Stimulated activated naive CD4-positive, alpha-beta T cell (primary cell): ENCODE data around the gene UGT1A9.

Experiments
- DNase-seq, 6 experiments: peaks; one replicate each; lab custom pipeline; 2025; lab: John Stamatoyannopoulos, UW

UGT1A9 gene

GRCh38 chr2:233796254-233796653, 124.6 kb downstream of the UGT1A9 start:
- DNase-seq: no peak

GRCh38 chr2:233798335-233799086, 126.8 kb downstream of the UGT1A9 start:
- DNase-seq: no peak

DNA sequence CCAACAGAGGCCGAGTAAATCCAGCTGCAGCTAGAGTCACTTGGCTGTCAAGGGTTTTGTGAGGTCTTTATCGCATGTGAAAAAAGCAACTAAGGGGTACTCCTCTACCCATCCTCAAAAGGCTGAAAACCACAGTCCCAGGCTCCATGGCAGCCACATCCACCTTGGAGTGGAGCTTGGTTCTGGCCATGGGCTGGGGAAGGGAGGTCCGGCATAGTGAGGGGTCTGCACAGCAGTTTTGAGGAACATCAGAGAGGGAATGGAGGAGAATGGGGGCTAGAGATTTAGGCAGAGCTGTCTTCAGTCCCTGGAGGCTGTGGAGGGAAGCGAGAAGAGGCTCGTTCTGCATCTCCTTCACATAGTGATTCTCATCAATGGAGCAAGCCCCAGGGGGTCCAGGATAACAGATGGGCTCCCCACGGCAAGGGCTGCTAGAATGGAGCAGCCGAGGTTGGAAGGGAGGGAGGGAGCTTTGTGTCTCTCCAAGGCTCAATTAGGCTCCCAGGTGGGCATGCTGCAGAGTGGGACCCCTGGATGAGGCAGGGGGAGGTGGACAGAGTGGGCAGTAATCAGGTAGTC, 127.5 kb downstream of the UGT1A9 start:
- no peak for DNase-seq

DNA sequence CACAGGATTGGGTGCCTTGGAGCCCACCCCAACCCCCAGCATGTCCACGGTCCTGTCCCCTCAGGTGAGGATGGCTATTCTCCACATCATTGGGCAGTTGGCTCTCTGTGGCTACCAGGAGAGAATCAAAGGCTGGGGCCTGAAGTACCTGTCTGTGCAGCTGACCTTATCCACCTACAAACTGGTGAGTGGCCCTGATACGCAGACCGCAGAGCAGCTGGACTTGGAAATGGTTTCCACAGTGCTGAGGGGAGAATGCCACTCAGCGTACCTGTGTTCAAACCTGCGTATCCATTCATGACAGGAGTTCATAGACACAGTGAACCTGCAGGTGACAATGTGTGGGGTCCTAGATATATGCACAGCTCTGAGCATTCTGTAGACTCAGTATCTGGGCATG, 128.0 kb downstream of the UGT1A9 start:
- DNase-seq: no peak

DNA sequence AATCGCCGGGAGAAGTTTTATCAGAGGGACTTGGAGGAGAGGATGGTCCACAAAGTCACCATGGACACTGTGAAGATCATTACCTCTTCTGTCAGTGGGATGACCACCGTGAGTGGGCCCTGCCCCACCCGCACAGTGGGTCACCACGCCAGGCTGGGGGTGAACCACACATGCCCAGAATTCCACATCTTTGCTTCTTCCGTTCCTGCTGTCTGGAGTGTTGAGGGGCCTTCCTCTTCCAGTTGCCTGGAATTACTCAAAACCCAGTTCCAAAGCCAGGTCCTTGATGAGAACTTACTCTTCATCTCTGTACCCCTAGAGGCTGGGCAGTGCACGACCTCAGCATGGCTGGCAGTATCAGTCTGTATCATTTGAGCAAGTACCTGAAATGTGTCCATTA, 128.5 kb downstream of the UGT1A9 start:
- DNase-seq: no peak

DNA sequence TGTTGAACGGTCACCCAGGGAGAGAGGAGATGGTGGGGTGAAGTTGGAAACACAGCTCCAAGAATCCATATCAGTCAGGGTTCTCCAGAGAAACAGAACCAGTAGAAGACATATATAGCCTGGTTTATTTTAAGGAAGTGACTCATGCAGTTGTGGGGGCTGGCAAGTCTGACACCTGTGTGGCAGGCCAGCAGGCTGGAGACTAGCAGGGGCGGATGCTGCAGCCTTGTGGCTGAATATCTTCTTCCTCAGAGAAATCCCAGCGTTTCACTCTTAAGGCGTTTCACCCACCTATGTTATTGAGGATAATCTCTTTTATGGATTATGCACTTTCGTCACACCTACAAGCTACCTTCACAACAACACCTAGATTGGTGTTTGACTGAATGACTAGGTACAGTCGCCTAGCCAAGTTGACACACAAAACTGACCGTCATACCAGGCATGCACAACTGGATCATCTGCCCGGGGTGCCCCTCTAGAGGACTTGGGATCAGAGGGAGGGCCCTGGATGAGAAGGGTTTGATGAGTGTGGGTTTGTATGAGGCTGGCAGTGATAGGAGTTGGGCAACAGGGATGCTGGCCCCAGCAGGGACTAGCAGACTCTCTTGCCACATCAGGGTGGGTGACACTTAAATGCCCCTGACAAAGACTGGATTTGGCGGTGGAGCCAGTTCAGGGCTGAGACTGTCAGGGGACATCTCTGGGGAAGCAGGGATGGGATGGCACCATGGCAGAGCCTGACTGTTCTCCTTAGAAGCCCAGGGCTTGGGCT, 129.8 kb downstream of the UGT1A9 start:
- DNase-seq: no peak

- no peak for DNase-seq
Observed at GRCh38 chr2:233802132-233802815, 130.6 kb downstream of the UGT1A9 start.

DNA sequence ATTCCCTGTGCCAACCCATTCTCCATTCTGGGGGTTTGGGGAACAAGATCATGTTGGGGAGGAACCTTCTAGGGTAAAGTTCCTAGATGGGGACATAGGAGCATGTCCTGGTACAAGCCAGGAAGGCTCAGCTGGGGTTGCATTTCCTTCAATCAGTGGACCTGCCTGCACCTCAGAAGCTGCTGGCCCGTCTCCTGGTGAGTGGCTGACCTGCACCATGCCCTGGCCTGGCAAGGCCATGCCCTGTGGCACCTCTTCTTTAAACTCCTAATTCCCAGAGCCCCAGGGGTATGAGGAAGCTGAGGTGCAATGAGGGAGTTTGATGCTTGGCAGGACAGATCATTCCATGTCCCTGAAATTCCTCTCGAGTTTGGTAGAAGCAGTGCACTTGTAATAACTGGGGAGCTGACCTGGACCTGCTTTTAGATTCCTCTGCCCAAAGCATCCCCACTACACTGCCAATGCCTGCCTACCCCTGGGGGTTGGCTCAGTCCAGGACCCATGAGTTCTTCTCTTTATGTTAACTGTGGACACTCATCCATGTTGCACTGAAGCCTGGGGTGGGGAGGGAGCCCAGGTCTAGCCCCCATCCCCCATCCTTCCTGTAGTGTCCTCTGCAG, 131.7 kb downstream of the UGT1A9 start:
- no peak for DNase-seq

DNA sequence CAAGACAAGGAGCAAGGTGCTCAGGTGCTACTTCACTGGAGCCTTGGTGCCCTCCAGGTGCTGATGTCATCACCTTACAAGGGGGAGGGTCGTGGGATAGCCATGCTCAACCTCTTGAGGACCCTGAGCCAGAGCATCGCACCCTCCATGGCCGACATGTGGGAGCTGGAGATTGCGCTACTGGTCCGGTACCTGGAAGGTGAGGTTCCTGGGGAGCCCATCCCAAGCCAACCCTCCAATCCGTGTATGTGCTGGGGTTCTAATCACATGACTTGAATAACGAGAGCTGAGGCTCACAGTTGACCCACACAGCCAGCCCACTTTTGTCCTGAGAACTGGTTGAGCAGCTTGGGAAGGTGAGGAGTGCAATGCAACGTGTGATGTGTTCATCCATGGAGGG, 132.3 kb downstream of the UGT1A9 start:
- no peak for DNase-seq

DNA sequence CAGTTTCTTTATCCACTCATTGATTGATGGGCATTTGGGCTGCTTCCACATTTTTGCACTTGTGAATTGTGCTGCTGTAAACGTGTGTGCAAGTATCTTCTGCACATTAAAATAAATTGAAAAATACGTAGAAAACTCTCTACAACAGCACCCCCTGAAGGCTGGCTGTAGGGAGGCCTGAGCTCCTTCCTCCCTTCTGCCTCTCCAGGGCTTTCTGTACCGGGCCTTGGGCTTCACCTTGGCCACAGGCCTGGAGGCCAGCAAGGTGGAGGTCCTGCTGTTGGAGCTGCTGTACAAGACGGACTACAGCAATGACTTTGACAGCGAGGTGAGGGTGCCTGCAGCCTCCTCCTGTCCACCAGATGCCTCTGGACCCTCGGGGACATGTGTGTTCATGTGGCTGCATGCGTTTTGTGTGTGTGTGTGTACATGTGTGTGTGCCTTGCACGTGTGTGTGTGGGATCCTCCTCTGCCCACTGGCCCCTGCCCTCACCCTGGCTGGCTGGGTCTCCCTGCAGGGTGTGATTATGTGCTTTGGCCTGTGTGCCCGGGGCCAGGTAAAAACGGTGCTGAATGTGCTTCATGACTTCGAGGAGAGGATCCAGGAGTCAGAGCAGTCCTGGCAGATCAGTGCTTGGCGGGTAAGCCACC, 135.6 kb downstream of the UGT1A9 start:
- DNase-seq: no peak

- no peak for DNase-seq
Observed at GRCh38 chr2:233807966-233808935, 136.6 kb downstream of the UGT1A9 start.

GRCh38 chr2:233810385-233810784, 138.7 kb downstream of the UGT1A9 start:
- DNase-seq: no peak

DNA sequence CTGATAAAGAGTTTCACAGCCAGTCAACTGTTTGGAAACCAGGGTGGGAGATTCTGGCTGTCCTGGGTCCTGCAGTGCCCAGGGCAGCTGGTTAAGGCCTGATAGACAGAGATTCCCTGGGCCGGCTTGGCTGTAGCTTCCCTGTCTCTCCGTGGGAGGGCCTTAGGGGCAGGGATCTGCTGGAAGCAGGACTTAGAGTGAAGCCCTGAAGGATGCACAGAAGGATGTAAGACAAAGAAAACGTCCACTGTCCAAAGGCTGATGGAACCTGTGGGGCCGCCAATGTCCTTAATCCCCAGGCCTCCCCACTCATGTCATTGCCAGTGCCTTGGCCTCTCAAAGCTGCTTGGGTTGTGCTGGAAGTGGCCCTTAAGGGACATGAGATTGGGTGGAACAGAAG, 139.4 kb downstream of the UGT1A9 start:
- no peak for DNase-seq

DNA sequence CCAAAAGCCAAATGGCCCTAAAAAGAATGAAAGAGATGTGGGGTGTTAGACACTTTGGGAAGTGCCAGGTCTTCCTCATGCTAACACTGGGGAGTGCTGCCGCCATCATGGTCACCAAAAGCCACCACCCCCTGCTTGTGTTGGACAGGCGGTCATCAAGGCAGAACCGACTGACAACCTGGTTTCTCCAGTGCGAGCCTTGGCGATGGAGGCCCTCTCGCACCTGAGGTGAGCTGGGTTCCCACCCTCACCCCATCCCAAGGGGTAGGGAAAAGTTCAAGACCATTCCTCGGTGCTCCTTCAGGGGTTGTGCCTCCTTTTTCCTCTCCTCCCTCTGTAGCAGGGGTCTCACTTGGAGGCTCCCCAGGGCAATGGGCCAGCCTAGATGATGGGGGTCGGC, 140.0 kb downstream of the UGT1A9 start:
- no peak for DNase-seq

- no peak for DNase-seq
Observed at GRCh38 chr2:233813236-233814055, 141.7 kb downstream of the UGT1A9 start.

DNA sequence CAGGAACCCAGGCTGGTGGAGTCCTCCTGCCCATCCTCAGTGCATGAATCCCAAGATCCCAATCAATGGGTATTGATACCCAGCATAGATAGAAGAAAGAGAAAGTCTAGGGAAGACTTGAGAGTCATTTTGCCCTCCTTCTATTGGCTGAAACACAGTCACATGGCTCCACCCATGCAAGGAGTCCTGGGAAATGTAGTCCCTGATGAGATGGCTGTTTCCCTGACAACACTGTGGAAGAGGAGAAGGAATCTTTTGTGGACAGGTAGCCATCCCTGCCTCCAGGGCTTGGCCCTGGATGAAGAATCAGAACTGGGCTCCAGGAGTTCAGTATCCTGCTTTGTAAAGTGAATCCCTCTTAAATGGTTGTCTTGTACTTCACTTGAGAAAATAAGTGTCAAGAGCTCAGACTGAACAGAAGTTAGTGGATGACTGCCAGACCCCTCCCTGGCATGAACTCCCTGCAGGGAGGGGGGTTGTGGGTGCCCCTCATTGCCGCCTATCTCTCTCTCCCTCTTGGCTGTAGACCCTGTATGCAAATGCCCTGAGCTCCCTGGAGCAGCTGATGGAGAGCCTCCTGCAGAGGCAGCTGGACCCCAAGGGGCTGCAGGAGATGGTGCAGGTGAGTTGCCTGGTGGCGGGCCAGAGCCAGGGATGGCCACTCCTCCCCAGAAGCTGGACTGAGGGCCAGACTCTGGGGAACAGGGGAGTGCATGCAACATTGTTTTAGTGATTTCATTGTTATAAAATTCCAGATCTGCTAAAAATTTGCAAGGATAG, 142.5 kb downstream of the UGT1A9 start:
- DNase-seq: no peak

GRCh38 chr2:233815861-233816260, 144.2 kb downstream of the UGT1A9 start:
- DNase-seq: no peak

- no peak for DNase-seq
Observed at GRCh38 chr2:233816334-233816733, 144.6 kb downstream of the UGT1A9 start.

DNA sequence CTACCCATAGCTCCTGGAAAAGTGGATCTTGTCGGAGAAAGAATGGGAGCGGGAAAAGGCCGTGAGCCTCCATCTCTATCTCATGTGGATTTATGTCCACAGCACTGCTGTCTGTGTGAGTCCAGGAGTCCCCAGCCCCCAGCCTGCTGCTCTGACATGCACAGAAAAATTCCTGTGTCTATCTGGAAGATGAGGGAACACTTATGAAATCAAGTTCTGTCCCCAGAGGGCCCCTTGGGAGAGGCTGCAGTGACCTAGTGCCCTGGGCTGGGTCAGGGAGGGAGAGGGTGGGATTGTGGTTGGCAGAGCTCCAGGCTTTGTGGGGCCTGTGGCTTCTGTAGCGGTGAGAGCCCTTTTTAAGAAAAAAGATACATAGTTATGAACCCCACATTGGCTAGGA, 145.1 kb downstream of the UGT1A9 start:
- no peak for DNase-seq
